Brain microvascular endothelial cell (primary cell): ENCODE measurements around the gene IL23R.

Experiments used
- DNase-seq: peaks from one replicate; pipeline ENCODE4 v3.0.0-alpha.2; 2020
- H3K27ac ChIP-seq: fragments of 250-450 bp; sonication (Bioruptor Pico); 2 replicates; pipeline ENCODE4 v1.5.1; 2020; ENCODE audit warnings: mild to moderate bottlenecking, moderate library complexity
- H3K27me3 ChIP-seq: fragments of 250-450 bp; sonication (Bioruptor Pico); replicated peaks from 2 replicates; pipeline ENCODE4 v1.5.1; 2020; ENCODE audit warnings: mild to moderate bottlenecking
- H3K36me3 ChIP-seq: fragments of 250-450 bp; sonication (Bioruptor Pico); replicated peaks from 2 replicates; pipeline ENCODE4 v1.5.1; 2020; ENCODE audit warnings: mild to moderate bottlenecking
- H3K4me3 ChIP-seq: 2 replicates; pipeline ENCODE4 v1.5.1; 2011; ENCODE audit warnings: low read depth, mild to moderate bottlenecking, control low read depth, low read length, moderate library complexity
- in situ Hi-C: cut with HindIII; loops from 2 replicates; pipeline ENCODE4 v1.10.0; 2017; ENCODE audit warnings: low sequenced_read_pairs, low pct_ligation_motif_present
- TF ChIP-seq, protein P1 (sequence below): IDR thresholded peaks from 2 replicates; pipeline ENCODE4 v1.5.1; 2011; ENCODE audit warnings: low read depth, mild to moderate bottlenecking, moderate library complexity, low read length, control low read depth, inconsistent platforms; ENCODE audit errors: missing control alignments

Gene IL23R

DNA sequence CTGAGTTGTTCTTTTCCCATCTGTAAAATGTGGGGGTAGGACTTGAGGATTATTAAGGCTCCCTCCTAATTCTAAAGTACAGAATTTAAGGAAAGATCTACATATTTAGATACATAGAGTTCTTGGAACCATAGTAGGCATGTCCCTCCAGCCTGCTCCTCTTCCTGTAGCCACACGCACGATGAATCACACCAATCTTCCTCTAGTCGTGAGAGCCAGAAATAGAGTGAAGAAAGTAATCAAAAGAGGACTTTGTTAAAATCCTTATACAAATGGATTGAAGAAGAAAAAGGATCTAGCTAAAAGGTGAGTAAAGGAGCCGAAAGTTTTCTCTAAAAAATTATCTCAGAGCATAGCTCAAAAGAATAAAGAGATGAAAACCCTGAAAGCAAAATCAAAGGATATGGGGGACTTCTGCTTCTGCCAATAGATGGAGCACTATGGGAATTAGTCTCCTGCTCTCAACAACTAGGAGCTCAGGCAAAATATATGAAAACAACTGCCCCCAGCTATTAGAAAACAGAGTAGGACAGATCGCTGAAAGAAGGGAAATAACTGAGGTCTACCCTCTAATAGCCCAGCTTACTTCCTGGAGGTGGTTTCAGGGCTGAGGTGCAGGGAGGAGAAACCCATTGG, 40.0 kb upstream of the IL23R start:
- DNase-seq: peak; percentile 25
- H3K36me3 ChIP-seq: no peaks in the 10 kb centered on the region
- H3K27me3 ChIP-seq: no peaks in the 10 kb centered on the region
- no peak overlapping the region for H3K27ac ChIP-seq
- in situ Hi-C loops: no loop called here
- TF ChIP-seq, protein P1, sequence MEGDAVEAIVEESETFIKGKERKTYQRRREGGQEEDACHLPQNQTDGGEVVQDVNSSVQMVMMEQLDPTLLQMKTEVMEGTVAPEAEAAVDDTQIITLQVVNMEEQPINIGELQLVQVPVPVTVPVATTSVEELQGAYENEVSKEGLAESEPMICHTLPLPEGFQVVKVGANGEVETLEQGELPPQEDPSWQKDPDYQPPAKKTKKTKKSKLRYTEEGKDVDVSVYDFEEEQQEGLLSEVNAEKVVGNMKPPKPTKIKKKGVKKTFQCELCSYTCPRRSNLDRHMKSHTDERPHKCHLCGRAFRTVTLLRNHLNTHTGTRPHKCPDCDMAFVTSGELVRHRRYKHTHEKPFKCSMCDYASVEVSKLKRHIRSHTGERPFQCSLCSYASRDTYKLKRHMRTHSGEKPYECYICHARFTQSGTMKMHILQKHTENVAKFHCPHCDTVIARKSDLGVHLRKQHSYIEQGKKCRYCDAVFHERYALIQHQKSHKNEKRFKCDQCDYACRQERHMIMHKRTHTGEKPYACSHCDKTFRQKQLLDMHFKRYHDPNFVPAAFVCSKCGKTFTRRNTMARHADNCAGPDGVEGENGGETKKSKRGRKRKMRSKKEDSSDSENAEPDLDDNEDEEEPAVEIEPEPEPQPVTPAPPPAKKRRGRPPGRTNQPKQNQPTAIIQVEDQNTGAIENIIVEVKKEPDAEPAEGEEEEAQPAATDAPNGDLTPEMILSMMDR: peak; percentile 43
- H3K4me3 ChIP-seq: no peak overlapping the region

GRCh38 chr1:67126974-67127373, 39.3 kb upstream of the IL23R start:
- no peaks in the 10 kb centered on the region for H3K36me3 ChIP-seq
- no peak overlapping the region for H3K4me3 ChIP-seq
- TF ChIP-seq, protein P1: no peak
- no peak for DNase-seq
- in situ Hi-C loops: no loop called here
- H3K27ac ChIP-seq: no peak overlapping the region
- H3K27me3 ChIP-seq: no peaks in the 10 kb centered on the region

DNA sequence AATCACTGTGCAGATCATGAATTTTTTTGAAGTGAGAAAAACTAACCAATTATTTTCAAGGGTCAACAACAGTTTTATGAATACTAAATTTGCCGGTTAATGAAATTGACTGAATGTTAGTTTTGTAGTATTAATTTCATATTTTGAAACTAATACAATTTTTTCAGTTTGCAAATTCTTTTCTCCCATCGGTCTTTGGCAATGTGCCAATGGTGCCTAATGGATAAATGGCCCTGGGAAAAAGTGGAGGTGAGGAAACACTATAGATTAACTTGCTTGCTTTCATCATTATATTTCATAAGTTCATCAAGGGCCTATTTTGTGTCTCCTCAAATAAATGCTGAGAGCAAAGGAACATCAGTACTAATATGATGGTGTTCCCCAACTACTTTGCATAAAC, 35.6 kb upstream of the IL23R start:
- TF ChIP-seq, protein P1: no peak
- no peak for DNase-seq
- in situ Hi-C loops: no loop called here
- Histone ChIP-seq H3K27ac (no peak overlapping the region), H3K36me3 (no peaks in the 10 kb centered on the region), H3K27me3 (no peaks in the 10 kb centered on the region), H3K4me3 (no peak overlapping the region)

- TF ChIP-seq, protein P1: no peak
- in situ Hi-C loops: no loop called here
- no peaks in the 10 kb centered on the region for H3K36me3 ChIP-seq
Measured at GRCh38 chr1:67133177-67133576, 33.1 kb upstream of the IL23R start.

GRCh38 chr1:67134695-67135094, 31.6 kb upstream of the IL23R start, which contains the start of gene C1orf141:
Gene C1orf141 (minus strand): TSS chr1:67134970. CDS start chr1:67127240, 7,730 bp downstream.
- TF ChIP-seq, protein P1: no peak
- DNase-seq: no peak
- in situ Hi-C loops: no loop called here
- no peak within 1 kb of the TSS for H3K27ac ChIP-seq
- no peaks in the 10 kb centered on the region for H3K36me3 ChIP-seq
- H3K4me3 ChIP-seq: peak within 1 kb of the TSS; percentile 55
- no peaks in the 10 kb centered on the region for H3K27me3 ChIP-seq

More at GRCh38 chr1:67133177-67133576, 33.1 kb upstream of the IL23R start:
- H3K4me3 ChIP-seq: no peak overlapping the region
- H3K27me3 ChIP-seq: no peaks in the 10 kb centered on the region
- H3K27ac ChIP-seq: no peak overlapping the region
- no peak for DNase-seq

GRCh38 chr1:67135354-67135753, 30.9 kb upstream of the IL23R start:
- no peak overlapping the region for H3K4me3 ChIP-seq
- no peak overlapping the region for H3K27ac ChIP-seq
- in situ Hi-C loops: no loop called here
- peak; percentile 57 for DNase-seq
- H3K27me3 ChIP-seq: no peaks in the 10 kb centered on the region
- no peaks in the 10 kb centered on the region for H3K36me3 ChIP-seq
- TF ChIP-seq, protein P1: no peak
